WTC11 (cell line): ENCODE measurements around the gene EFCAB14.

Source experiments
- CREB1 ChIP-seq: sonication (generic); formaldehyde crosslinking; IDR thresholded peaks from 2 replicates; pipeline ENCODE4 v1.8.0; 2023; ENCODE audit warnings: mild to moderate bottlenecking, missing genetic modification reagents
- CTCF ChIP-seq: fragments of 200-600 bp; IDR thresholded peaks from 2 replicates; pipeline ENCODE4 v1.8.0; 2022; ENCODE audit warnings: antibody characterized with exemption
- E2F1 ChIP-seq: sonication (generic); formaldehyde crosslinking; IDR thresholded peaks from 2 replicates; pipeline ENCODE4 v1.8.0; 2022; ENCODE audit warnings: mild to moderate bottlenecking, missing genetic modification reagents
- FOXP4 ChIP-seq: sonication (generic); formaldehyde crosslinking; IDR thresholded peaks from 2 replicates; pipeline ENCODE4 v1.8.0; 2022; ENCODE audit warnings: mild to moderate bottlenecking, missing genetic modification reagents
- NFE2L1 ChIP-seq: sonication (generic); formaldehyde crosslinking; IDR thresholded peaks from 2 replicates; pipeline ENCODE4 v1.8.1; 2023; ENCODE audit warnings: missing genetic modification reagents
- NFYB ChIP-seq: sonication (generic); formaldehyde crosslinking; conservative IDR thresholded peaks from 2 replicates; pipeline ENCODE4 v1.8.0; 2022; ENCODE audit warnings: low read depth, missing genetic modification reagents
- NR2C2 ChIP-seq: sonication (generic); formaldehyde crosslinking; IDR thresholded peaks from 2 replicates; pipeline ENCODE4 v1.8.0; 2022; ENCODE audit warnings: mild to moderate bottlenecking, missing genetic modification reagents
- TP53 ChIP-seq: sonication (generic); formaldehyde crosslinking; IDR thresholded peaks from 2 replicates; pipeline ENCODE4 v1.8.1; 2023; ENCODE audit warnings: mild to moderate bottlenecking, missing genetic modification reagents
- ZBTB43 ChIP-seq: sonication (generic); formaldehyde crosslinking; IDR thresholded peaks from 2 replicates; pipeline ENCODE4 v1.8.1; 2023; ENCODE audit warnings: mild to moderate bottlenecking, missing genetic modification reagents
- ZNF317 ChIP-seq: sonication (generic); formaldehyde crosslinking; IDR thresholded peaks from 2 replicates; pipeline ENCODE4 v1.8.1; 2023; ENCODE audit warnings: low read depth, mild to moderate bottlenecking, moderate library complexity, missing genetic modification reagents, borderline replicate concordance
- ZNF423 ChIP-seq: fragments of 250-450 bp; sonication (Bioruptor Pico); IDR thresholded peaks from 2 replicates; pipeline ENCODE4 v2.1.2; 2022; ENCODE audit warnings: mild to moderate bottlenecking, moderate library complexity
- ZNF512 ChIP-seq: sonication (generic); formaldehyde crosslinking; IDR thresholded peaks from 2 replicates; pipeline ENCODE4 v1.8.1; 2022; ENCODE audit warnings: missing genetic modification reagents, borderline replicate concordance

GRCh38 chr1:46749404-46749803, 30.5 kb upstream of the EFCAB14 start:
- TF ChIP-seq CTCF (no peak), TP53 (no peak), ZNF512 (CRISPR knock-in tag) (no peak), NR2C2 (CRISPR knock-in tag) (no peak), FOXP4 (CRISPR knock-in tag) (no peak), CREB1 (CRISPR knock-in tag) (no peak), ZNF423 (CRISPR knock-in tag) (no peak), NFE2L1 (no peak), E2F1 (CRISPR knock-in tag) (no peak), ZNF317 (no peak), NFYB (CRISPR knock-in tag) (no peak), ZBTB43 (no peak)
